ENCODE results near the gene CC2D1A.

The CC2D1A gene

DNA sequence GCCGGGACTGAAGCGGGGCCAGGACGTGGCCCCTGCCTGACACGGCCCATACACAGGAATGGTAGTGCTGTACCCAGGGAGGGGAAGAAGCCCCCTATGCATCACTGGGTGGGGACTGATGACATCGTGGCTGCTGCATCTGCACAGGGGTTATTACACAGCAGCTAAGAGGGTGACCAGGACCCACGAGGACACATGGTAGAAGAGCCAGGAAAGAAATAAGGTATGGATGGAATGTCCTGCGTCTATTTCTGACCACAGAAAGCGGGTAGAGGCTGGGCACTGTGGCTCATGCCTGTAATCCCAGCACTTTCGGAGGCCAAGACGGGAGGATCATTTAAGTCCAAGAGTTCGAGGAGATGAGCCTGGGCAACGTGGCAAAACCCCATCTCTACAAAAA is 70.4 kb downstream of the CC2D1A start:
- no peak for TF ChIP-seq YY1 (IDR thresholded peaks at IDR 0.05; ENCODE audit: insufficient read depth, insufficient read length)
- no peak for TF ChIP-seq ZNF274 (IDR thresholded peaks at IDR 0.05; ENCODE audit: low read depth, low read length)
- no peak for TF ChIP-seq SUZ12 (IDR thresholded peaks at IDR 0.05; ENCODE audit: extremely low read depth, insufficient read depth, insufficient read length)
- no peaks in the 10 kb centered on the region for H3K9me3 ChIP-seq (ENCODE audit: insufficient read depth, low read length)
- no peaks in the 10 kb centered on the region for H3K27me3 ChIP-seq (ENCODE audit: insufficient read depth, insufficient read length)
- no peak overlapping the region for H3K4me3 ChIP-seq (ENCODE audit: insufficient read length, low read depth)
- H3K4me1 ChIP-seq (ENCODE audit: insufficient read depth, insufficient read length): peaks cover 26% of the 10 kb centered on the region
- no peak overlapping the region for H3K9ac ChIP-seq (ENCODE audit: insufficient read length, low read depth)
- H3K36me3 ChIP-seq (ENCODE audit: insufficient read depth, insufficient read length, low read length): peaks cover 49% of the 10 kb centered on the region
- no peak for DNase-seq (ENCODE audit: low read depth, low spot score)

DNA sequence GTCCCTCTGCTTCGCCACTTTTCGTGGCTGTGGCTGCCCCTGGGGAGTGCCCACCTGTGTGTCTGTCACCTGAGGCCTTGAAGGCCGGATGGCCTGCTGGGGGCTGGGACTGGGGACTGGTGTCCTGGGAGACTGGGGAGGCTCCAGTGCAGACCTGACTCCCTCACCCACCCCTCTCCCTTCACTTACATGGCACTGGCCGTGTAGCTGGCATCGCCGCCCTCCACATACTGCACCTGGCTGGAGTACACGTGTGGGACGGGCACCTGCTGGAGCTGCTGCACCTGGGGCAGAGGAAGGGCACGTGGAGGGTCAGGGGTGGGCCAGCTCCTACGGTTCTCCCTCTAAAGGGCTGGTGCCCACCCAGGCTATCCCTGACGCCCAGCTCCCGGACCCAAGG is 71.8 kb downstream of the CC2D1A start:
- Histone ChIP-seq H3K9me3 (ENCODE audit: insufficient read depth, low read length) (no peaks in the 10 kb centered on the region), H3K36me3 (ENCODE audit: insufficient read depth, insufficient read length, low read length) (peaks cover 53% of the 10 kb centered on the region), H3K27me3 (ENCODE audit: insufficient read depth, insufficient read length) (no peaks in the 10 kb centered on the region), H3K4me1 (ENCODE audit: insufficient read depth, insufficient read length) (peaks cover 33% of the 10 kb centered on the region), H3K9ac (ENCODE audit: insufficient read length, low read depth) (peak overlapping the region; percentile 75), H3K4me3 (ENCODE audit: insufficient read length, low read depth) (peak overlapping the region; percentile 13)
- no peak for TF ChIP-seq ZNF274 (IDR thresholded peaks at IDR 0.05; ENCODE audit: low read depth, low read length)
- TF ChIP-seq SUZ12 (IDR thresholded peaks at IDR 0.05; ENCODE audit: extremely low read depth, insufficient read depth, insufficient read length): no peak
- no peak for TF ChIP-seq YY1 (IDR thresholded peaks at IDR 0.05; ENCODE audit: insufficient read depth, insufficient read length)
- no peak for DNase-seq (ENCODE audit: low read depth, low spot score)

DNA sequence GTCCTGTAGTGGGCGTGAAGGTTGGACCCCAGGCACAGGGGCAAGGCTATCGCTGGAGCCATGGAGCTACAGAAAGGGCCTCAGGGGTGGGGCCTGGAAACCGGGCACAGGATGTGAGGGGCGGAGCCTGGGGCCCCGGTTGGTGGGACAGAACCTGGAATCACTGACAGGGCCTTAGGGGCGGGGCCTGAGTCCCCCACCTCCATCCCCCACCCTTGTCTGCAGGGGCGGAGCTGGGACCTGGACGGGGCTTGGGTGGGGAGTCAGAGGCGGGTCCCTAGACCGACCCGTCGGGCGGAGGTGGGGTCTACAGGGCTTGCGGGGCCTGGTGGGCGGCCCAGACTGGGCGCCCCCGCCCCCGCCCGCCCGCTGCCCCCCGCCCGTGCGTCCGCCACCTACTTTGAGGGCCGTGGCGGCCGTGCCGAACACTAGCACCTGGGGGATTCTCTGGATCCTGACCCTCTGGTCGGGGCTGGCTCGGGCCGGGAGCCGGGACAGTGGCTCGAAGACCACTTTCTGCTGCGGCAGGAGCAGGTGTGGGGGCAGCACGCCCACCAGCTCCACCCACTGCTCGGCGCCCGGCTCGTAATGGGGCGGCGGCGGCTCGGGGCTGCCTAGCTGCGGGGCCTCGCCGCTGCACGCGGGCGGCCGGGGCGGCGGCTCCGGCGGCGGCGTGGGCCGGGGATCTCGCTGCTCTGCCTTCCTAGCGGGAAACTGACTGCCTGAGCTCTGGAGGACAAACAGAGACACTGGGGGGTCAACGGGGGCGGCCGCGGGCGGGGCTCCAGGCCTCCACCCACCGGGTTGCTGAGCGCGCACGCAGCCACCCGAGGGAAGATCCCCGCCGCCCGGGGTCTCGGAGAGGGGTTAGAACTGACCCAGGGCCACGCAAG is 72.6 kb downstream of the CC2D1A start:
- Histone ChIP-seq H3K9ac (ENCODE audit: insufficient read length, low read depth) (peak overlapping the region; percentile 75), H3K9me3 (ENCODE audit: insufficient read depth, low read length) (no peaks in the 10 kb centered on the region), H3K36me3 (ENCODE audit: insufficient read depth, insufficient read length, low read length) (peaks cover 53% of the 10 kb centered on the region), H3K27me3 (ENCODE audit: insufficient read depth, insufficient read length) (no peaks in the 10 kb centered on the region), H3K4me1 (ENCODE audit: insufficient read depth, insufficient read length) (peaks cover 33% of the 10 kb centered on the region), H3K4me3 (ENCODE audit: insufficient read length, low read depth) (peak overlapping the region; percentile 52)
- DNase-seq (ENCODE audit: low read depth, low spot score): peak; percentile 95
- no peak for TF ChIP-seq YY1 (IDR thresholded peaks at IDR 0.05; ENCODE audit: insufficient read depth, insufficient read length)
- TF ChIP-seq ZNF274 (IDR thresholded peaks at IDR 0.05; ENCODE audit: low read depth, low read length): no peak
- no peak for TF ChIP-seq SUZ12 (IDR thresholded peaks at IDR 0.05; ENCODE audit: extremely low read depth, insufficient read depth, insufficient read length)

DNA sequence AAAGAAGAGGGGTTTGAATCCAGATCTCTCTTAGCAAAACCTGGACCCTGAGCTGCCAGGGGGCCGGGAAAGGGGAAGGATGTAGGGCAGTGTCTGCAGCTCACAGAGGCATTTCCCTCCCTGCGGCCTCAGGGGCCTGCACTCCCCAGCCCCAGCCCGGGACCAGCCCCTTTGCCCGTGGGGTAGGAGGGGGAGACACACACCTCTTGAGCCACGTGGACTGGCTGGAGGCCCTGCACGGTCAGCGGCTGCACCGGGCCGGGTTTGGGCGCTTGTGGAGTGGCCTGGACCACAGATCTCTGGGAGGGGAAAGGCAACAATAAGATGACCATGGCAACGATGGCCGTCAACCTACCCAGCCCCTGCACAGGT is 73.2 kb downstream of the CC2D1A start:
- Histone ChIP-seq H3K9me3 (ENCODE audit: insufficient read depth, low read length) (no peaks in the 10 kb centered on the region), H3K4me1 (ENCODE audit: insufficient read depth, insufficient read length) (peaks cover 30% of the 10 kb centered on the region), H3K36me3 (ENCODE audit: insufficient read depth, insufficient read length, low read length) (peaks cover 49% of the 10 kb centered on the region), H3K4me3 (ENCODE audit: insufficient read length, low read depth) (peak overlapping the region; percentile 52), H3K9ac (ENCODE audit: insufficient read length, low read depth) (peak overlapping the region; percentile 74), H3K27me3 (ENCODE audit: insufficient read depth, insufficient read length) (no peaks in the 10 kb centered on the region)
- DNase-seq (ENCODE audit: low read depth, low spot score): no peak
- TF ChIP-seq SUZ12 (IDR thresholded peaks at IDR 0.05; ENCODE audit: extremely low read depth, insufficient read depth, insufficient read length): no peak
- no peak for TF ChIP-seq YY1 (IDR thresholded peaks at IDR 0.05; ENCODE audit: insufficient read depth, insufficient read length)
- TF ChIP-seq ZNF274 (IDR thresholded peaks at IDR 0.05; ENCODE audit: low read depth, low read length): no peak

DNA sequence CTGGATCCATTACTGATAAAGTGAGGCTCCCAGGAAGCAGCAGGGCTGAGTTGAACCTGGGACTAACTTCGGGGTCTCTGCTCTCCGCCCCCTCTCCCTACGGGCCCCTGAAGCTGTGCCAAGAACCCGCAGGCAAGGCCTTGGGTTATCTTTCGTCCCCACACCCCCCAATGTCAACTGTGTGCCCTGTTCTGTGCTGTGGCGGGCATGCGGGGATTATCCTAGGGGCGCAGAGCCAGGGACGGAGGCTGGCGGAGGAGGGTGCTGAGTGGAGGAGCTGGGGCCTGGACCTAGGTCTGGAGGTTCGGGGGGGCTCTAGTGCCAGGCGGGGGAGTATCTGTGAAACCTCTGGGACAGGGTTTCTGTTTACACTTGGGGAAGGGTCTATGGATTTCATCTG is 73.7 kb downstream of the CC2D1A start:
- no peak for TF ChIP-seq SUZ12 (IDR thresholded peaks at IDR 0.05; ENCODE audit: extremely low read depth, insufficient read depth, insufficient read length)
- no peak for TF ChIP-seq YY1 (IDR thresholded peaks at IDR 0.05; ENCODE audit: insufficient read depth, insufficient read length)
- TF ChIP-seq ZNF274 (IDR thresholded peaks at IDR 0.05; ENCODE audit: low read depth, low read length): no peak
- peaks cover 46% of the 10 kb centered on the region for H3K36me3 ChIP-seq (ENCODE audit: insufficient read depth, insufficient read length, low read length)
- H3K27me3 ChIP-seq (ENCODE audit: insufficient read depth, insufficient read length): no peaks in the 10 kb centered on the region
- H3K9ac ChIP-seq (ENCODE audit: insufficient read length, low read depth): peak overlapping the region; percentile 74
- H3K4me1 ChIP-seq (ENCODE audit: insufficient read depth, insufficient read length): peaks cover 31% of the 10 kb centered on the region
- H3K9me3 ChIP-seq (ENCODE audit: insufficient read depth, low read length): no peaks in the 10 kb centered on the region
- DNase-seq (ENCODE audit: low read depth, low spot score): no peak
- peak overlapping the region; percentile 52 for H3K4me3 ChIP-seq (ENCODE audit: insufficient read length, low read depth)

DNA sequence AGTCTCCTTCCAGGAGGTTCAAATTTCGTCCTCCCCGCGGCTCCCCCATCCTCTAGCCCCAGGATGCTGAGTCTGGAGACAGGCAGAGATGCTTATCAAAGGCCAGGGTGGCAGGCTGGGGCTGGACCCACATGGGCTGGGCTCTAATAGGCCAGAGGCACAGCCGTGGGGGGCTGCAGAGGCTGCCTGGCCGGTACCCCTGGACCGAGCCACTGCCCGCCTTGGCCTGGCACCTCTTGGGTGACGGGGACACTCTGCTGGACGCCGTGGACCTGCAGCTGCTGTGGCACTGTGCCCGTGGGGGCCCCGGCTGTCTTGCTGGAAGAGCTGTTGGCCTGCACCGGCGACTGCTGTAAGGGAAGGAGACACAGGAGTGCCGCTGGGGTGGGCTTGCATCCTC is 74.3 kb downstream of the CC2D1A start:
- H3K4me1 ChIP-seq (ENCODE audit: insufficient read depth, insufficient read length): peaks cover 31% of the 10 kb centered on the region

More for the DNA sequence above, 74.3 kb downstream of the CC2D1A start:
- H3K4me3 ChIP-seq (ENCODE audit: insufficient read length, low read depth): no peak overlapping the region
- no peaks in the 10 kb centered on the region for H3K9me3 ChIP-seq (ENCODE audit: insufficient read depth, low read length)
- peak overlapping the region; percentile 47 for H3K9ac ChIP-seq (ENCODE audit: insufficient read length, low read depth)
- no peaks in the 10 kb centered on the region for H3K27me3 ChIP-seq (ENCODE audit: insufficient read depth, insufficient read length)
- no peak for TF ChIP-seq SUZ12 (IDR thresholded peaks at IDR 0.05; ENCODE audit: extremely low read depth, insufficient read depth, insufficient read length)
- H3K36me3 ChIP-seq (ENCODE audit: insufficient read depth, insufficient read length, low read length): peaks cover 45% of the 10 kb centered on the region
- DNase-seq (ENCODE audit: low read depth, low spot score): no peak

Measured in NT2/D1 (cell line).